ENCODE results near the gene MSL3B.

Gene MSL3B

DNA sequence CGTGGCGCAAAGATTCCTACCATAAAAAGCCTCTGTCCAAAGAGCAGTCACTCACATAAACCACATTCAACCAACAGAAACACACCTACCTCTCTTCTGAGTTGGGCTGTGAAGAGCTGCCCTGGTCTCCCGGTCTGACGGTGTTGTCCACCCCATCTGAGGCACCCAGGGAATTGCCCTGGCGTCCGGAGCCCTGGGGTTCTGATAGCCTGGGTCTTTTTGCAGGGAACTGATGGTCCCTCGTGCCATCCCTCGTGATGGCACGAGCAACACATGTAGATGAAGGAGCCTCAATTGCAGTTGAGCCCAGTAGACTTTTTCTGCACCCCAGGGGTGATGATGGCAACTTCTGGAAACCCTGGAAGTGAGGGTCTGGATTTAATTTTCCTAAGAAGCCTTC is 27.7 kb downstream of the MSL3B start:
- no peak for ATAC-seq (ENCODE audit: low FRiP score)
- TF ChIP-seq, protein P1, sequence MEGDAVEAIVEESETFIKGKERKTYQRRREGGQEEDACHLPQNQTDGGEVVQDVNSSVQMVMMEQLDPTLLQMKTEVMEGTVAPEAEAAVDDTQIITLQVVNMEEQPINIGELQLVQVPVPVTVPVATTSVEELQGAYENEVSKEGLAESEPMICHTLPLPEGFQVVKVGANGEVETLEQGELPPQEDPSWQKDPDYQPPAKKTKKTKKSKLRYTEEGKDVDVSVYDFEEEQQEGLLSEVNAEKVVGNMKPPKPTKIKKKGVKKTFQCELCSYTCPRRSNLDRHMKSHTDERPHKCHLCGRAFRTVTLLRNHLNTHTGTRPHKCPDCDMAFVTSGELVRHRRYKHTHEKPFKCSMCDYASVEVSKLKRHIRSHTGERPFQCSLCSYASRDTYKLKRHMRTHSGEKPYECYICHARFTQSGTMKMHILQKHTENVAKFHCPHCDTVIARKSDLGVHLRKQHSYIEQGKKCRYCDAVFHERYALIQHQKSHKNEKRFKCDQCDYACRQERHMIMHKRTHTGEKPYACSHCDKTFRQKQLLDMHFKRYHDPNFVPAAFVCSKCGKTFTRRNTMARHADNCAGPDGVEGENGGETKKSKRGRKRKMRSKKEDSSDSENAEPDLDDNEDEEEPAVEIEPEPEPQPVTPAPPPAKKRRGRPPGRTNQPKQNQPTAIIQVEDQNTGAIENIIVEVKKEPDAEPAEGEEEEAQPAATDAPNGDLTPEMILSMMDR (IDR thresholded peaks at IDR 0.05), result no peak
- no peak for DNase-seq (ENCODE audit: low spot score)

DNA sequence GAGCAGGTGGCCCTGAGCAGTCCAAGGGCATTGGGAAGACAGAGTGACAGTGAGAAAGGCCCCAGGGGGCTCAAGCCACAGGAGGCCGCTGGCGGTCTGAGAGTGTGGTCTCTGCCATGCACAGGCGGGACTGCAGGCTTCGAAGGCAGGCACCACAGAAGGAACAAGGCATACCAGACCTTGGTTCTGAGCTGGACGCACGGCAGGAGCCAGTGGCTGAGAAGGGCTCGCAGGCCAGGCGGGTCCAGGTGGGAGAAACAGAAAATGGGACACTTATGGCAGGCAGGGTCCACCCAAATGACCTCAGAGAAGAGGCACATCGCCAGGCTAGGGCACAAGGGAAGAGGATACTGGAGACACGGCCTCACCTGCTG is 28.8 kb downstream of the MSL3B start:
- no peak for ATAC-seq (ENCODE audit: low FRiP score)
- TF ChIP-seq, protein P1 (IDR thresholded peaks at IDR 0.05), result no peak
- no peak for DNase-seq (ENCODE audit: low spot score)

DNA sequence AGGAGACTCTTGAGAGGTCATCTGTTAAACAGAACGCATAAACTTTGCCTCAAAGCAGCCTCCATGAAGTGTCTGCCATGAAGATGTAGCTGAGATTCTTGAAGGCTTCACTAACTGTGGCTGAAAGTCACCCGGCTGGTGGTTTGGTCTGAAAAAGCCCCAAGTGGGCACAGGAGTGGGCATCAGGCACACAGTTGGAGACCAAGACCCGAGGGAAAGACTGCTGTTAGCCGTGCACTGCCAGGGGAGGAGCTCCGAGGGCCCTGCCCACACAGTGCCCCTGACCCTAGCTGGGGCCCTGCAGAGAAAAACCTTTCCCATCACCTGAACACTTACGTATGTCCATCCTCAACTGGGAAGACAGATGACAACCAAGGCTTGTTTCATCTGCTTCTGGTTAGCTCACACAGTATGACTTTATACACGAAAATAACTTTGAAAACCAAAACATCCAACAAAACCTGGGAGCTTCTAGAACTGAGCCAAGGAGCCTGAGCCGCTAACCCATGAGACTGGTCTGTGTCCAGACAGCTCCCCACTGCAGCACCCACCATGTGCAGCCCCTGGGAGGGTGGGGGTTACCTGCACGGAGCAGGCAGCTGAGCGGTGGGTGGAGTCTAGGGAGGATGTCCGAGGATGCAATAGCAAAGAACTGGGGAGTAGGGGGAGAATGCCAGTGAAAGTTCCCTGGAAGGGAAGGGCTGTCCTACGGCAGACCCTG is 29.3 kb downstream of the MSL3B start:
- no peak for DNase-seq (ENCODE audit: low spot score)
- ATAC-seq (ENCODE audit: low FRiP score), result no peak
- TF ChIP-seq, protein P1 (IDR thresholded peaks at IDR 0.05), result no peak

DNA sequence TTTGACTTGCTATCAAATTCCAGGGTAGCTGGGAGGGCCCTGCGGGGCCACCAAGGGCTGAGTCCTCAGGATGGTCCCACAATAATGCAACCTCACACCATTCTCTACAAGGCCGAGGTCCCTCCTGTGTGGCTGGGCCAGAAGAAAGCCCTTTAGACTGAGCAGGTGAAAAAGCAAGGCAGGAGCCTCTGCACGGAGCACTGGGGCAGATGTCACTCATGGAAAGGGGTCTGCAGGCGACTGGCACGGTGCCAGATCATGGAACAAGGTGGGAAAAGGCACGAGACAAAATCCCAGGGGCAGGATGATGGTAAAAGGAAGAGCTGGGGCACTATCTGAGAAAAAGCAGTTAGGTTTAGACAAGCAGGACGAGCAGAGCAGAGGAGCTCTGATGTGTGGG is 29.9 kb downstream of the MSL3B start:
- no peak for DNase-seq (ENCODE audit: low spot score)

DNA sequence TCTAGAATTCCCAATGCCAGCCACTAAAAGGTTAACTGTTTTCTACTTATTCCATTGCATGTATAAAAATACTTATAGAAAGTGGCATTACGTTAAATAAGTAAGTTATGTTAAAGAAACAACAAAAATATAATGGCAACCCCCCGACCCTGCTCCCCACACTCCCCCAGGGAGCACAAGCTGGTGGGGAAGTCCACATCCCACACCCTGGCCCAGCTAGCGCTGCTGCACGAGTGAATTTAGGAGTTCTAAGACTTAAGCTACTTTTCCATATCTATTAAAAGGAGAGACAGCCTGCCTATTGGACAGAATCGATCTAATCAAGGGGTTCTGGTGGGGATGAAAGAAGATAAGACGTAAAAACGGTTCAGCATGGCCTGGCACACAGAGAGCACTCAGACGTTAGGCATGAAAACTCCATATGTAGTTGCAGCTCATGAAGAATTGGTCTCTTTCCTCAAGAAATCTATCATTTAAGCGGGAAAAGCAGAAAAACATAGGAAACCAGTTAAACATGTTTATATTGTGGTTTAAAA is 30.4 kb downstream of the MSL3B start:
- DNase-seq (ENCODE audit: low spot score) (no peak), ATAC-seq (ENCODE audit: low FRiP score) (no peak)
- TF ChIP-seq, protein P1 (IDR thresholded peaks at IDR 0.05), result no peak

More for the DNA sequence above, 29.9 kb downstream of the MSL3B start:
- TF ChIP-seq, protein P1 (IDR thresholded peaks at IDR 0.05), result no peak
- ATAC-seq (ENCODE audit: low FRiP score), result no peak

DNA sequence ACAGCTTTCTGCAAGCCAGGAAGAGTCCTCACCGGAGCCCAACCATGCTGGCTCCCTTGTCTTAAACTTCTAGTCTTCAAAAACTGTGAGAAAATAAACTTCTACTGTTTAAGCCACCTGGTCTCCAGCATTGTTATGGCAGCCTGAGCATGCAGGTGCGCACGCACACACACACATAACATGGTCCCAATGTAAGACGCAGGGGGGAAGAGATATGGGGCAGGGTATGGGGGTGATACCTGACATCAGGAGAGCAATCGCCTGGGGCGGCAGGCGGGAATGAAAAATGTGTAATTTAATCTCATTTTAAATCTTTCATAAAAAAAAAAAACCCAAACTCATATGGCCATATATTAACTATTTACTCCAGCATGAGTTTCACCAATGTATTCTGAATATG is 31.8 kb downstream of the MSL3B start:
- no peak for ATAC-seq (ENCODE audit: low FRiP score)
- TF ChIP-seq, protein P1 (IDR thresholded peaks at IDR 0.05), result no peak
- no peak for DNase-seq (ENCODE audit: low spot score)

Data from omental fat pad (tissue), 3 donors.